Measurements from ENCODE around the gene PTER. TPM values are rescaled to one million over a fixed set of nuclear protein-coding genes. Genes with fewer than 3 reads are reported as not detected.

PTER gene
- total RNA-seq, 3 donors from 2014 or later (not counting 1 experiment from before 2014, with no cell fraction given): 12.8 to 21.9 (median 21.5) TPM

GRCh38 chr10:16401416-16401815 is 35.4 kb upstream of the PTER start:
- intact Hi-C loops (cut with micrococcal nuclease): no loop called here
- Mint-ChIP-seq H3K4me3 (no peak overlapping the region), H3K27me3 (ENCODE audit: low read depth in 2 of 2) (peaks cover 6 to 9% of the 10 kb centered on the region in 2 donors), H3K27ac (no peak overlapping the region), H3K9me3 (no peaks in the 10 kb centered on the region), H3K36me3 (no peaks in the 10 kb centered on the region), H3K4me1 (no peaks in the 10 kb centered on the region)
- 92% methylated on average over 1 of the region's 2 CpGs for WGBS (ENCODE audit: insufficient coverage)
- TF ChIP-seq, protein P1, sequence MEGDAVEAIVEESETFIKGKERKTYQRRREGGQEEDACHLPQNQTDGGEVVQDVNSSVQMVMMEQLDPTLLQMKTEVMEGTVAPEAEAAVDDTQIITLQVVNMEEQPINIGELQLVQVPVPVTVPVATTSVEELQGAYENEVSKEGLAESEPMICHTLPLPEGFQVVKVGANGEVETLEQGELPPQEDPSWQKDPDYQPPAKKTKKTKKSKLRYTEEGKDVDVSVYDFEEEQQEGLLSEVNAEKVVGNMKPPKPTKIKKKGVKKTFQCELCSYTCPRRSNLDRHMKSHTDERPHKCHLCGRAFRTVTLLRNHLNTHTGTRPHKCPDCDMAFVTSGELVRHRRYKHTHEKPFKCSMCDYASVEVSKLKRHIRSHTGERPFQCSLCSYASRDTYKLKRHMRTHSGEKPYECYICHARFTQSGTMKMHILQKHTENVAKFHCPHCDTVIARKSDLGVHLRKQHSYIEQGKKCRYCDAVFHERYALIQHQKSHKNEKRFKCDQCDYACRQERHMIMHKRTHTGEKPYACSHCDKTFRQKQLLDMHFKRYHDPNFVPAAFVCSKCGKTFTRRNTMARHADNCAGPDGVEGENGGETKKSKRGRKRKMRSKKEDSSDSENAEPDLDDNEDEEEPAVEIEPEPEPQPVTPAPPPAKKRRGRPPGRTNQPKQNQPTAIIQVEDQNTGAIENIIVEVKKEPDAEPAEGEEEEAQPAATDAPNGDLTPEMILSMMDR (IDR thresholded peaks at IDR 0.05): no peak
- Histone ChIP-seq H3K4me1 (ENCODE audit: control insufficient read depth, insufficient read depth, low read length) (no peaks in the 10 kb centered on the region), H3K27me3 (ENCODE audit: control insufficient read depth, insufficient read depth, low read length) (no peaks in the 10 kb centered on the region), H3K9me3 (ENCODE audit: control insufficient read depth, insufficient read depth, low read length) (no peaks in the 10 kb centered on the region), H3K27ac (ENCODE audit: low read length) (no peak overlapping the region), H3K36me3 (ENCODE audit: control insufficient read depth, insufficient read depth, low read length) (no peaks in the 10 kb centered on the region), H3K4me3 (ENCODE audit: low read length) (no peak overlapping the region)
- no peak for ATAC-seq
- DNase-seq: no peak

DNA sequence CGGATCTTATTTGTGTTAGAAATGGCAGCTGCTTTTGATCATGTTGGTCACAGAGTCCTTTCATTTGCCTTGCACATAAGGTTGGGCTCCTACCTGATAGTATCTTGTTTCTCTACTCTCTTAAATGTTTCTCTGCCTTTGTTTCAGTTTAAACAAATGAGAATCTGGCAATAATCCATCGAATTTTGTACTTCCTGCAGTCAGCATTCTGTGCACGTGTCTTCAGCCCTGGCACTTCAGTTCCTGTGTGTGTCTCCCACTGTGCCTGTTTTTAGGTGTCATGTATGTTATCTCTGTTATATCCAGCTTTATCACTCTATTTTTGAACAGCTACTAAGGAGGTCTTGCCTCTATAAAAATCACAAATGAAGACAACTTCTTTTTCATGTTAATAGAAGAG is 28.4 kb upstream of the PTER start:
- Mint-ChIP-seq H3K9me3 (no peaks in the 10 kb centered on the region), H3K27me3 (ENCODE audit: low read depth in 2 of 2) (peaks cover 16 to 26% of the 10 kb centered on the region in 2 donors), H3K4me3 (no peak overlapping the region), H3K27ac (no peak overlapping the region), H3K4me1 (no peaks in the 10 kb centered on the region), H3K36me3 (no peaks in the 10 kb centered on the region)
- H3K9me3 ChIP-seq (ENCODE audit: control insufficient read depth, insufficient read depth, low read length): no peaks in the 10 kb centered on the region
- no peak for DNase-seq
- WGBS (ENCODE audit: insufficient coverage): 31% methylated on average over 3 of the region's 3 CpGs
- H3K27ac ChIP-seq (ENCODE audit: low read length): no peak overlapping the region
- TF ChIP-seq, protein P1 (IDR thresholded peaks at IDR 0.05): no peak
- intact Hi-C loops (cut with micrococcal nuclease): no loop called here
- no peaks in the 10 kb centered on the region for H3K27me3 ChIP-seq (ENCODE audit: control insufficient read depth, insufficient read depth, low read length)
- H3K4me3 ChIP-seq (ENCODE audit: low read length): no peak overlapping the region
- no peaks in the 10 kb centered on the region for H3K4me1 ChIP-seq (ENCODE audit: control insufficient read depth, insufficient read depth, low read length)
- ATAC-seq: no peak
- no peaks in the 10 kb centered on the region for H3K36me3 ChIP-seq (ENCODE audit: control insufficient read depth, insufficient read depth, low read length)

DNA sequence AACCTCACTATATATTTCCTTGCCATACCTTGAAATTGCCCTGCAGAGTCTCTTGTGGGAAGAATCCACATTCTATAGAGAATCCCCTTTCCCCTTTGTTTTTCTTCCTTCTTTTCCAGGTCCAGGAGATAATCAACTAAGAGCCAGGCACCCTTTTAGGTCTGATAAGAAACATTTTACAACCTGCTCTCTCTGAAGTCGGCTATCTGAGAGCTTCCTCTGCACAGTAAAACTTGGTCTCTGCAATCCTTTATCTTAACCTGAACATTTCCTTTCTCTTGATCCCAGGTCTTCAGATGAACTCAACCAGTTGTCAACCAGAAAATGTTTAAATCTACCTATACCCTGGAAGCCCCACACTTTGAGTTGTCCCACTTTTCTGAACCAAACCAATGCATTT is 19.5 kb upstream of the PTER start:
- H3K4me1 ChIP-seq (ENCODE audit: control insufficient read depth, insufficient read depth, low read length): no peaks in the 10 kb centered on the region
- Mint-ChIP-seq H3K27me3 (ENCODE audit: low read depth in 2 of 2) (peaks cover 14 to 23% of the 10 kb centered on the region in 2 donors), H3K4me1 (no peaks in the 10 kb centered on the region), H3K36me3 (no peaks in the 10 kb centered on the region), H3K9me3 (no peaks in the 10 kb centered on the region), H3K4me3 (no peak overlapping the region), H3K27ac (no peak overlapping the region)
- ATAC-seq (no peak), DNase-seq (no peak)
- intact Hi-C loops (cut with micrococcal nuclease): no loop called here
- H3K27me3 ChIP-seq (ENCODE audit: control insufficient read depth, insufficient read depth, low read length): no peaks in the 10 kb centered on the region
- no peak overlapping the region for H3K27ac ChIP-seq (ENCODE audit: low read length)
- WGBS (ENCODE audit: insufficient coverage): 62% methylated on average over 1 of the region's 1 CpG
- no peak overlapping the region for H3K4me3 ChIP-seq (ENCODE audit: low read length)
- TF ChIP-seq, protein P1 (IDR thresholded peaks at IDR 0.05): no peak
- no peaks in the 10 kb centered on the region for H3K36me3 ChIP-seq (ENCODE audit: control insufficient read depth, insufficient read depth, low read length)
- H3K9me3 ChIP-seq (ENCODE audit: control insufficient read depth, insufficient read depth, low read length): no peaks in the 10 kb centered on the region

DNA sequence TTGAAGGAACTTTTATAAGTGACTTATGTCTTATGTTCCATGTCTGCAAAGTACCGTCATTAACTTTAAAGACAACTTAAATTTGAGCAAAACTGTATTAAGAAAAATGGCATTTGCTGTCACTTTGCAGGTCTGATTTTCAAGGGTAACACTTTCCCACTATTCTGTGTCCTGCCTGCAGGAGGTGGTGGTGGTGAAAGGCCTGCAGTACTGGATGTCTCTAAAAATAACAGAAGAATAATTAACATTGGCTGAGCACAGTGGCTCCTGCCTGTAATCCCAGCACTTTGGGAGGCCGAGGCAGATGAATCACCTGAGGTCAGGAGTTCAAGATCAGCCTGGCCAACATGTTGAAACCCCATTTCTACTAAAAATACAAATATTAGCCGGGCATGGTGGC is 13.2 kb upstream of the PTER start:
- H3K4me3 Mint-ChIP-seq: no peak overlapping the region
- Histone ChIP-seq H3K4me3 (ENCODE audit: low read length) (no peak overlapping the region), H3K36me3 (ENCODE audit: control insufficient read depth, insufficient read depth, low read length) (no peaks in the 10 kb centered on the region), H3K27me3 (ENCODE audit: control insufficient read depth, insufficient read depth, low read length) (no peaks in the 10 kb centered on the region), H3K4me1 (ENCODE audit: control insufficient read depth, insufficient read depth, low read length) (no peaks in the 10 kb centered on the region), H3K9me3 (ENCODE audit: control insufficient read depth, insufficient read depth, low read length) (no peaks in the 10 kb centered on the region), H3K27ac (ENCODE audit: low read length) (no peak overlapping the region)
- TF ChIP-seq, protein P1 (IDR thresholded peaks at IDR 0.05): no peak
- no peaks in the 10 kb centered on the region for H3K36me3 Mint-ChIP-seq
- no peaks in the 10 kb centered on the region for H3K9me3 Mint-ChIP-seq
- intact Hi-C loops (cut with micrococcal nuclease): no loop called here
- no peak overlapping the region for H3K27ac Mint-ChIP-seq
- 83% methylated on average over 3 of the region's 3 CpGs for WGBS (ENCODE audit: insufficient coverage)
- no peak for DNase-seq
- peaks cover 14 to 15% of the 10 kb centered on the region in 2 donors for H3K27me3 Mint-ChIP-seq (ENCODE audit: low read depth in 2 of 2)
- H3K4me1 Mint-ChIP-seq: no peaks in the 10 kb centered on the region
- no peak for ATAC-seq
